ELR (cell line): ENCODE measurements around the gene PRR29.

Experiments used
- DNase-seq: peaks from one replicate; pipeline ENCODE4 v3.0.0-alpha.2; 2015; ENCODE audit warnings: low read depth

The PRR29 gene

GRCh38 chr17:64042700-64043485, 44.7 kb downstream of the PRR29 start:
- no peak for DNase-seq

- no peak for DNase-seq
Measured at GRCh38 chr17:64045176-64045575, 47.0 kb downstream of the PRR29 start.

- no peak for DNase-seq
Measured at GRCh38 chr17:64048805-64049204, 50.7 kb downstream of the PRR29 start.

DNA sequence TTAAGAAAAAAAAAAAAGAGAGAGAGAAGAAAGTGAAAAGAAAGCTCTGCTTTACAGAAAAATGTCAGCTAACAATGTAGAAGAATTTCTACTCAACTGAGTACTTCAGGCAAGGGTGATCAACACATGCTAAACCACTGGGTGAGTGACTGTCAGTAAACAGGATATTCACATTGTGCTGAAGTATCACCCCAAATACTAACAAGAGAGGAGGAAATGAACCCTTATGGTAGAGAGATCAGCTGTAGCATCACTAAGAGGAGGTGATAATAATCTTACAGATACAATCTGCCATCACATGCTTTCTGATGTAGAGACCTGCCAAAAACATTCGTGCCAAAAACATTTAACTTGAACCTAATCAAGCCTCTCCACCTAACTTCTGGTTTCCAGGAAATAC, 53.0 kb downstream of the PRR29 start:
- no peak for DNase-seq

- no peak for DNase-seq
Measured at GRCh38 chr17:64053101-64053500, 55.0 kb downstream of the PRR29 start.
